ENCODE results near the gene FAM229A.

Gene FAM229A

DNA sequence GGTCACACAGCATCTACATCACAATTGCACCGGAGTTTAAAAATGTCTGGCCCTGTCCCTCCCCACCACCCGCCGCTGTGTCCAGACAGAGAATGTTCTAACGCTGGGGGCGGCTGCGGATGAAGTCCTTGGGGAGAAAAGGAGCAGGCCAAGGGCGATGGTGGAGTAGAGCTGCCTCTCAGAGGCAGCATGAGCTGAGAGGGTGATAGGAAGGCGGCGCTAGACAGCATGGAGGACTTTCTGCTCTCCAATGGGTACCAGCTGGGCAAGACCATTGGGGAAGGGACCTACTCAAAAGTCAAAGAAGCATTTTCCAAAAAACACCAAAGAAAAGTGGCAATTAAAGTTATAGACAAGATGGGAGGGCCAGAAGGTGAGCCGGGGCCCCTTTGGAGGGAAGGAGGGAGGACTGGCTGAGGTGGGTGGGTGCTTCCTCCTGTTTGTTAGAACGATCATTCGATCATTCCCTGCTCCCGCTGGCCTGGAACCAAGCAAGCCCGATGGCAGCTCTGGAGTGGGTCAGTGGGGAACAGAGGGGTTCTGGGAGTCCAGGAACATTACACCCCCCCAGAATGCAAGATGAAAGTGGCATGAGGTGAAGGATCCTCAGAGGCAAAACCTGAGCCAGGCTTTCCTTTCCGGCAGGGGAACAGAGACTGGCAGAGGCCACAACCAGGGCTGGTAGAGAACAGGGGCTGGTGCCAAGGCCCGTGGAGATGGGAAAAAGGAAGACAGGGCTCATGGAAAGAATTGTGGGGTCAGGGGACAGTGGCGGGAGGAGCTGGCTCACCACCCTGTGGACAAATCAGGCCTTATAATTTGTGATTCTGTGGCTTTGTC, at the start of gene FAM229A, which contains the start of gene TSSK3:
Gene FAM229A, minus strand, starts transcription at position 12 of the 840 bp plus-strand sequence. CDS start 394 bp downstream, outside the sequence.
Gene TSSK3, plus strand, starts transcription at position 66 of the 840 bp plus-strand sequence. Its CDS starts 163 bp downstream, at position 229.
- DNase-seq (ENCODE audit: low read depth), result no peak
- peak within 1 kb of the TSS; percentile 47 for H3K4me3 ChIP-seq (ENCODE audit: low read depth, low read length)
- no peak for TF ChIP-seq CTCF (conservative IDR thresholded peaks at IDR 0.05; ENCODE audit: low read depth, low read length)

- no peak for DNase-seq (ENCODE audit: low read depth)
- TF ChIP-seq CTCF (conservative IDR thresholded peaks at IDR 0.05; ENCODE audit: low read depth, low read length), result no peak
- H3K4me3 ChIP-seq (ENCODE audit: low read depth, low read length), result no peak overlapping the region
Measured at GRCh38 chr1:32411261-32411660, 49.0 kb upstream of the FAM229A start.

DNA sequence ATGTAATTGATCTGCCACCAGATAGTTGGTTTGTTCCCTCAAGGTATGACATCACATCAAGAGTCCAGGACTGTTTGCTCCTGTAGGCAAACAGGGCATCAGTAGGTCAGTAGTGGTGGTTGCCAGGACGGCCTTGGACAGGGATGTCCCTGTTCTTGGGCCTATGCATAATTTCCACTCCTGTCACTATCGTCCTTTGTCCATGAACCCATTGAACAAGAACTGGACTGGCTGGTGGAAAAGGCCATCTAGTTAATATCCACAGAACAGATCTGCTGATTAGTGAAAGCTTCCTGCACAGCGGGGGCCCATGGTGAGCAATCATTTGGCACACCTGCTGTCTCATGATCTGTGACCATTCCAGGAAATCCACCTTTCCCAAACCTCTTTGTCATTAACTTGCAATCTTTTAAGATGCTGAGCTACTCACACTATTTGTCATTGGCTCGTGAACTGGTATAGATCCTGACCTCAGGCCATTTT, 44.4 kb upstream of the FAM229A start:
- no peak for TF ChIP-seq CTCF (conservative IDR thresholded peaks at IDR 0.05; ENCODE audit: low read depth, low read length)
- DNase-seq (ENCODE audit: low read depth), result no peak
- H3K4me3 ChIP-seq (ENCODE audit: low read depth, low read length), result no peak overlapping the region

- no peak for DNase-seq (ENCODE audit: low read depth)
- H3K4me3 ChIP-seq (ENCODE audit: low read depth, low read length), result no peak overlapping the region
- no peak for TF ChIP-seq CTCF (conservative IDR thresholded peaks at IDR 0.05; ENCODE audit: low read depth, low read length)
Measured at GRCh38 chr1:32405672-32406467, 43.6 kb upstream of the FAM229A start.

DNA sequence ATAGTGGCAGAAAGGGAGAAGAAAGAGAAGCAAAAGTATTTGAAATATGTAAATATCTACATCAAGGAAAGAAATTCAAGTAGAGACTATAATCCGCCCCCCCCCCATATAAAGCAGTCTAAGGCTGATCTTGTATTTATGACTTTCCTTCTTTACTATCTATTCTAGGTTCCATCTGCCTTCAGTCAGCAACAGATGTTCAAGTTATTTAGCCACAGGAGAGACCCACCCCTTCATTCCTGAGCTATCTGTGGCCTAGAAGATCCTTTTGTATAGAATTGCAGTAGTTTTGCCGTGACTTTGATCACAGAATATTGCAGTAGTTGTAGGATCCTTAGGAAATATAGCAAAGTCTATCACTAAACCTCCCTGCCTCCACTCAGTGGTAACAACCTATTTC, 42.7 kb upstream of the FAM229A start:
- no peak overlapping the region for H3K4me3 ChIP-seq (ENCODE audit: low read depth, low read length)
- no peak for TF ChIP-seq CTCF (conservative IDR thresholded peaks at IDR 0.05; ENCODE audit: low read depth, low read length)
- DNase-seq (ENCODE audit: low read depth), result peak; percentile 23

- no peak overlapping the region for H3K4me3 ChIP-seq (ENCODE audit: low read depth, low read length)
- DNase-seq (ENCODE audit: low read depth), result peak; percentile 81
- TF ChIP-seq CTCF (conservative IDR thresholded peaks at IDR 0.05; ENCODE audit: low read depth, low read length), result peak; percentile 93
Measured at GRCh38 chr1:32400876-32401631, 38.8 kb upstream of the FAM229A start.

Data from choroid plexus epithelial cell (primary cell).